WTC11 (cell line): Measurements from ENCODE around the gene SPINK6. TPM values are rescaled to one million over a fixed set of nuclear protein-coding genes. Genes with fewer than 3 reads are reported as not detected.

Source experiments
- ATAC-seq: fragments of 200-7000 bp; cut with Tn5 transposase; 2 replicates; pipeline ENCODE4 v1.10.0; 2021; ENCODE audit warnings: mild to moderate bottlenecking, moderate library complexity
- CTCF ChIA-PET: fragments of 300-600 bp; sonication (Branson Sonifier 250); formaldehyde crosslinking; loops from one replicate; lab custom pipeline; 2021; ENCODE audit warnings: antibody characterized with exemption; lab: Charles Lee
- POLR2A ChIA-PET: fragments of 350-600 bp; sonication (Branson Sonifier 250); formaldehyde crosslinking; loops from one replicate; lab custom pipeline; 2021; ENCODE audit warnings: antibody characterized with exemption; lab: Charles Lee
- DNase-seq: peaks from one replicate; pipeline ENCODE4 v3.0.0; 2021; ENCODE audit warnings: low spot score
- H3K27ac Mint-ChIP-seq: 2 replicates; pipeline ENCODE4 v1.8.0; 2021; ENCODE audit warnings: mixed read lengths
- H3K27me3 Mint-ChIP-seq: 2 replicates; pipeline ENCODE4 v1.8.0; 2021; ENCODE audit warnings: low read depth, mild to moderate bottlenecking, moderate library complexity, mixed read lengths
- H3K36me3 Mint-ChIP-seq: 2 replicates; pipeline ENCODE4 v1.8.0; 2021; ENCODE audit warnings: mixed read lengths
- H3K4me1 Mint-ChIP-seq: 2 replicates; pipeline ENCODE4 v1.8.0; 2022; ENCODE audit warnings: mixed read lengths
- H3K4me3 Mint-ChIP-seq: 2 replicates; pipeline ENCODE4 v1.8.0; 2021; ENCODE audit warnings: mild to moderate bottlenecking, moderate library complexity, mixed read lengths
- H3K9me3 Mint-ChIP-seq: 2 replicates; pipeline ENCODE4 v1.8.0; 2021; ENCODE audit warnings: mixed read lengths
- ARID4B ChIP-seq: sonication (generic); formaldehyde crosslinking; IDR thresholded peaks from 2 replicates; pipeline ENCODE4 v1.8.0; 2023; ENCODE audit warnings: missing genetic modification reagents, mild to moderate bottlenecking, borderline replicate concordance
- CTCF ChIP-seq: fragments of 200-600 bp; IDR thresholded peaks from 2 replicates; pipeline ENCODE4 v1.8.0; 2022; ENCODE audit warnings: antibody characterized with exemption
- FOXJ3 ChIP-seq: sonication (generic); formaldehyde crosslinking; IDR thresholded peaks from 2 replicates; pipeline ENCODE4 v1.9.0; 2021; ENCODE audit warnings: missing genetic modification reagents, mild to moderate bottlenecking, borderline replicate concordance
- HMGXB4 ChIP-seq: sonication (generic); formaldehyde crosslinking; IDR thresholded peaks from 2 replicates; pipeline ENCODE4 v1.8.1; 2023; ENCODE audit warnings: mild to moderate bottlenecking, moderate library complexity, missing genetic modification reagents
- IRF1 ChIP-seq: sonication (generic); formaldehyde crosslinking; IDR thresholded peaks from 2 replicates; pipeline ENCODE4 v1.8.0; 2023; ENCODE audit warnings: missing genetic modification reagents
- ZBTB43 ChIP-seq: sonication (generic); formaldehyde crosslinking; IDR thresholded peaks from 2 replicates; pipeline ENCODE4 v1.8.1; 2023; ENCODE audit warnings: mild to moderate bottlenecking, missing genetic modification reagents
- ZNF281 ChIP-seq: sonication (generic); formaldehyde crosslinking; IDR thresholded peaks from 2 replicates; pipeline ENCODE4 v1.8.0; 2023; ENCODE audit warnings: mild to moderate bottlenecking, missing genetic modification reagents
- ZNF396 ChIP-seq: fragments of 250-450 bp; sonication (Bioruptor Pico); IDR thresholded peaks from 2 replicates; pipeline ENCODE4 v1.8.0; 2021; ENCODE audit warnings: mild to moderate bottlenecking, moderate library complexity, borderline replicate concordance
- ZNF512 ChIP-seq: sonication (generic); formaldehyde crosslinking; IDR thresholded peaks from 2 replicates; pipeline ENCODE4 v1.8.1; 2022; ENCODE audit warnings: missing genetic modification reagents, borderline replicate concordance
- total RNA-seq: library from RNA; stranded (reverse); gene quantifications from 3 replicates; pipeline ENCODE4 v1.2.3, GENCODE V29; 2021

The SPINK6 gene
- total RNA-seq, 1 experiment from 2014 or later, result not detected

GRCh38 chr5:148156609-148157008 lies 46.2 kb upstream of the SPINK6 start (continued):
- no peak for TF ChIP-seq ARID4B
- no peak for TF ChIP-seq FOXJ3 (CRISPR knock-in tag)
- no peak for TF ChIP-seq CTCF
- no peak for TF ChIP-seq ZNF281
- TF ChIP-seq ZNF396, result no peak
- TF ChIP-seq ZNF512 (CRISPR knock-in tag), result no peak

GRCh38 chr5:148162038-148162437 lies 40.8 kb upstream of the SPINK6 start:
- H3K27me3 Mint-ChIP-seq, result no peaks in the 10 kb centered on the region; the same call in 1 of the 2 replicates
- TF ChIP-seq IRF1 (no peak), ZBTB43 (no peak), CTCF (no peak), HMGXB4 (no peak)
- TF ChIP-seq, all 79 proteins: peak for 0
- DNase-seq, result no peak
- no peak overlapping the region for H3K27ac Mint-ChIP-seq
- peaks cover 21% of the 10 kb centered on the region for H3K9me3 Mint-ChIP-seq
- no peak for ATAC-seq
- ChIA-PET POLR2A (no interaction called here), CTCF (interaction anchor here (0.6 kb wide), 1 partner anchor 155 kb away, joined by 3 read pairs; no protein-coding TSS in a partner anchor)
- H3K36me3 Mint-ChIP-seq, result peaks cover 2% of the 10 kb centered on the region; the same call in 1 of the 2 replicates
- no peaks in the 10 kb centered on the region for H3K4me1 Mint-ChIP-seq
- no peak overlapping the region for H3K4me3 Mint-ChIP-seq
